Osteoblast (primary cell): Measurements from ENCODE around the gene GRHPR. TPM values are rescaled to one million over a fixed set of nuclear protein-coding genes. Genes with fewer than 3 reads are reported as not detected.
"Not testable (repeated sequence)": the region's sequence is repeated elsewhere in the genome, so short reads cannot be mapped to it uniquely, and the experiment has no call there.

ENCODE experiments used
- DNase-seq: peaks from one replicate; pipeline ENCODE4 v3.0.0; 2011; ENCODE audit warnings: low spot score, mixed read lengths; ENCODE audit not compliant: insufficient read length; ENCODE audit errors: missing footprints
- H2AFZ ChIP-seq: 2 replicates; pipeline ENCODE4 v1.6.0; 2011; ENCODE audit warnings: mild to moderate bottlenecking, low read length
- H3K27ac ChIP-seq: 2 replicates; pipeline ENCODE4 v1.5.1; 2011; ENCODE audit warnings: mild to moderate bottlenecking, low read depth, low read length, moderate library complexity
- H3K27me3 ChIP-seq: 2 replicates; pipeline ENCODE4 v1.6.0; 2012; ENCODE audit warnings: mild to moderate bottlenecking, control low read depth, inconsistent platforms, low read length, moderate library complexity; ENCODE audit not compliant: insufficient read depth
- H3K36me3 ChIP-seq: 2 replicates; pipeline ENCODE4 v1.5.1; 2011; ENCODE audit warnings: mild to moderate bottlenecking, low read length, control low read depth, moderate library complexity; ENCODE audit not compliant: insufficient read depth
- H3K4me1 ChIP-seq: 2 replicates; pipeline ENCODE4 v1.5.1; 2011; ENCODE audit warnings: mild to moderate bottlenecking, low read length, control low read depth, moderate library complexity; ENCODE audit not compliant: insufficient read depth
- H3K4me2 ChIP-seq: 2 replicates; pipeline ENCODE4 v1.6.0; 2011; ENCODE audit warnings: mild to moderate bottlenecking, low read length; ENCODE audit not compliant: insufficient read depth
- H3K4me3 ChIP-seq: fragments of 200-600 bp; sonication (generic); 3 replicates; pipeline ENCODE4 v1.5.1; 2012; ENCODE audit warnings: mild to moderate bottlenecking, low read length, inconsistent platforms; ENCODE audit not compliant: insufficient read depth
- H3K79me2 ChIP-seq: 2 replicates; pipeline ENCODE4 v1.6.0; 2012; ENCODE audit warnings: mild to moderate bottlenecking, low read length, control low read depth, inconsistent platforms; ENCODE audit not compliant: insufficient read depth
- H3K9me3 ChIP-seq: 2 replicates; pipeline ENCODE4 v1.5.1; 2011; ENCODE audit warnings: low read depth, low read length, control low read depth
- H4K20me1 ChIP-seq: 2 replicates; pipeline ENCODE4 v1.6.0; 2012; ENCODE audit warnings: mild to moderate bottlenecking, low read length, control low read depth; ENCODE audit not compliant: insufficient read depth
- total RNA-seq: library from RNA; depleted of rRNA; stranded (reverse); fragments of >200 nt; gene quantifications from 2 replicates; pipeline ENCODE4 v1.2.3, GENCODE V29; 2012
- TF ChIP-seq, protein P1 (sequence below): IDR thresholded peaks from 2 replicates; pipeline ENCODE4 v1.5.1; 2011; ENCODE audit warnings: mild to moderate bottlenecking, low read depth, low read length, moderate library complexity; ENCODE audit errors: extremely low read depth

Gene GRHPR
- total RNA-seq, 1 donor = 165 TPM

DNA sequence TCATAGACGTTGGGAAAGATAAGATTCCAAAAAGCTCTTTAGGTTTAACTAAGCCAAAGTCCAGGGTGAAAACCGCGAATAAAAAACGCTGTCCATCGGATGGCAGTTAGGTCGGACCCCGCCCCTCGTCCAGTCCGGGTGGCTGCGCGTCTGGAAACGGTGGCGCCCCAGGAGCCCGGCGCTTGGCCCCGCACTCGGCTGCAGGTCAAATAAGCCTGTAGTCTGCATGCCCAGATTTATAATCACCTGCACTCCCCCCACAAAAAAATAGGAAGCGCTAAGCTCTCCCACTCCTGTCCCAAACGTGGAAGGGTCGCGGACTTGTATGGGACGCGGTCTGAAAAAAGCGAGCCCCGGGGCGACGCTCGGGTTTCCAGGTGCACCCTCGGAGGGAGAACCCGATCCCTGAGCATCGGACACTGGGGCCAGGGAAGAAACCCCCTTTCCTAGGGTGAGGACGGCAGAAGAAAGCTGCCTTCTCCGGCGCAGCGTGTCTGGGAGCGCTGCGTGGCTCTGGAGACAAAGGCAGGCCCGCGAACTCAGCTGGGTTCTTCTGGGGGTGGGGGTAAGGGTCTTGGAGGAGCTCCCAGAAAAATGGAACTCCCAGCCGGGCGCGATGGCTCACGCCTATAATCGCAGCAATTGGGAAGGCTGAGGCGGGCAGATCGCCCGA, 43.7 kb downstream of the GRHPR start:
- Histone ChIP-seq H2AFZ (peak overlapping the region; percentile 96), H4K20me1 (peaks cover 18% of the 10 kb centered on the region), H3K27ac (peak overlapping the region; percentile 91), H3K4me1 (peaks cover 21% of the 10 kb centered on the region), H3K79me2 (peaks cover 37% of the 10 kb centered on the region), H3K36me3 (no peaks in the 10 kb centered on the region), H3K27me3 (no peaks in the 10 kb centered on the region), H3K9me3 (no peaks in the 10 kb centered on the region), H3K4me3 (peak overlapping the region; percentile 100), H3K4me2 (peak overlapping the region; percentile 83)
- TF ChIP-seq, protein P1, sequence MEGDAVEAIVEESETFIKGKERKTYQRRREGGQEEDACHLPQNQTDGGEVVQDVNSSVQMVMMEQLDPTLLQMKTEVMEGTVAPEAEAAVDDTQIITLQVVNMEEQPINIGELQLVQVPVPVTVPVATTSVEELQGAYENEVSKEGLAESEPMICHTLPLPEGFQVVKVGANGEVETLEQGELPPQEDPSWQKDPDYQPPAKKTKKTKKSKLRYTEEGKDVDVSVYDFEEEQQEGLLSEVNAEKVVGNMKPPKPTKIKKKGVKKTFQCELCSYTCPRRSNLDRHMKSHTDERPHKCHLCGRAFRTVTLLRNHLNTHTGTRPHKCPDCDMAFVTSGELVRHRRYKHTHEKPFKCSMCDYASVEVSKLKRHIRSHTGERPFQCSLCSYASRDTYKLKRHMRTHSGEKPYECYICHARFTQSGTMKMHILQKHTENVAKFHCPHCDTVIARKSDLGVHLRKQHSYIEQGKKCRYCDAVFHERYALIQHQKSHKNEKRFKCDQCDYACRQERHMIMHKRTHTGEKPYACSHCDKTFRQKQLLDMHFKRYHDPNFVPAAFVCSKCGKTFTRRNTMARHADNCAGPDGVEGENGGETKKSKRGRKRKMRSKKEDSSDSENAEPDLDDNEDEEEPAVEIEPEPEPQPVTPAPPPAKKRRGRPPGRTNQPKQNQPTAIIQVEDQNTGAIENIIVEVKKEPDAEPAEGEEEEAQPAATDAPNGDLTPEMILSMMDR = no peak
- DNase-seq = peak; percentile 55

DNA sequence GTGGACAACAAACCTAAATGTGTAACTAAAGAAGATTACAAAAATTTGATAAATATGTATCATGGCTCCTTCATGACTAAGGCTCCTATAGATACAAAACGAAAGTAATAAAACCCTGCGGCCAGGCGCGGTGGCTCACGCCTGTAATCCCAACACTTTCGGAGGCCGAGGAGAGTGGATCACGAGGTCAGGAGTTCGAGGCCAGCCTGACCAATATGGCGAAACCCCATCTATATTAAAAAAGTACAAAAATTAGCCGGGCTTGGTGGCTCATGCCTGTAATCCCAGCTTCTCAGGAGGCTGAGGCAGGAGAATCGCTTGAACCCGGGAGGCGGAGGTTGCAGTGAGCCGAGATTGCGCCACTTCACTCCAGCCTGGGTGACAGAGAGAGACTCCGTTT, 45.0 kb downstream of the GRHPR start:
- not testable (repeated sequence) for H3K27me3 ChIP-seq, DNase-seq, H3K36me3 ChIP-seq, H4K20me1 ChIP-seq, H3K4me3 ChIP-seq, H3K9me3 ChIP-seq, H2AFZ ChIP-seq, H3K4me2 ChIP-seq, H3K27ac ChIP-seq
- Histone ChIP-seq H3K4me1 (peaks cover 26% of the 10 kb centered on the region), H3K79me2 (peaks cover 23% of the 10 kb centered on the region)

DNA sequence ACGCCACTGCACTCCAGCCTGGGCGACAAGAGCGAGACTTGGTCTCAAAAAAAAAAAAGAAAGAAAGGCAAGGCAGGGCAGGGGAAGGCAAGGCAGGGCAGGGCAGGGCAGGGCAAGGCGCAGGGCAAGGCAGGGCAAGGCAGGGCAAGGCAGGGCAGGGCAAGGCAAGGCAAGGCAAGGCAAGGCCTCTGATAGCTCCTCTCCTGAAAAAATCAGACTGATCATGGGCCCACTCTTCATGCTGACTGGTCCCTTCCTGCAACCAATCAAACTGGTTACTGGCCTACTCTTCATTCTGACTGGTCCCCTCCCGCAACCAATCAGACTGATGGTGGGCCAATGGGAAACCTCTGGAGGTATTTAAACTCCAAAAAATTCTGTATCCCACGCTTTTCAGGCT, 46.1 kb downstream of the GRHPR start:
- no peak overlapping the region for H3K4me2 ChIP-seq
- peak; percentile 31 for DNase-seq

DNA sequence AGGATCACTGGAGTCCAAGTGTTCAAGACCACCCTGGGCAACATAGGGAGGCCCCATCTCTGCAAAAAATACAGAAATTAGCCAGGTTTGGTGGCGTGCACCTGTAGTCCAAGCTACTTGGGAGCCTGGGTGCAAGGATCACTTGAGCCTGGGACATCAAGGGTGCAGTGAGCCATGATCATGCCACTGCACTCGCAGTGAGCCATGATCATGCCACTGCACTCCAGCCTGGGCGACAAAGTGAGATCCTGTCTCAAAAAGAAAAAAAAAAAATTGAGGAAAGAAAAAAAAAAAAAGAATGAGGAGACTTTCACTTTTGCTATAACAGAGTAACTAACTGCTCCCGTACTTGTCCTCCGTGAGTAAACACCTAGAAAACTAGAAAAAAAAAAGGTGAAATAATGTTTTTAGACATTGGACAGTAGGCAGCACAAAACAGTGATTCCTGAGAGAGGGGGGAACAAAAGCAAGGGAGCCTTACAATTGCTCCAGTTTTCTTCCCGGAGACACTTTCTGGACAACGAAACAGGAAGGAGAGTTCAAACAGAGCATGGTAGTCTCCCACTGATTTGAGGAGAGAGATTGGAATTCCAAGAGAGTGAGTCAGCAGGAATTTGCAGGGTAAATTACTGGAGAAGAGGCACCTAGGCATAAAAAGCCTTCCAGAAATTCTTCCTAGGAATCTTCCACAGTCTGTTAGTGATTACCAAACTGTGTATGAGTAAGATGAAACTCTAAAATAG, 49.6 kb downstream of the GRHPR start:
- Histone ChIP-seq H3K27ac (peak overlapping the region; percentile 89), H3K9me3 (no peaks in the 10 kb centered on the region), H3K79me2 (no peaks in the 10 kb centered on the region), H3K4me3 (peak overlapping the region; percentile 66), H3K4me1 (peaks cover 10% of the 10 kb centered on the region), H4K20me1 (no peaks in the 10 kb centered on the region), H3K36me3 (no peaks in the 10 kb centered on the region), H2AFZ (peak overlapping the region; percentile 45), H3K27me3 (no peaks in the 10 kb centered on the region), H3K4me2 (peak overlapping the region; percentile 88)
- DNase-seq = peak; percentile 82
- TF ChIP-seq, protein P1 = no peak

More for the DNA sequence above, 46.1 kb downstream of the GRHPR start:
- Histone ChIP-seq H4K20me1 (peaks cover 3% of the 10 kb centered on the region), H3K9me3 (no peaks in the 10 kb centered on the region), H2AFZ (no peak overlapping the region), H3K27ac (no peak overlapping the region), H3K27me3 (no peaks in the 10 kb centered on the region), H3K36me3 (no peaks in the 10 kb centered on the region), H3K4me1 (peaks cover 20% of the 10 kb centered on the region), H3K4me3 (no peak overlapping the region), H3K79me2 (peaks cover 12% of the 10 kb centered on the region)
- TF ChIP-seq, protein P1 = no peak

- not testable (repeated sequence) for H3K27ac ChIP-seq, H3K9me3 ChIP-seq, H3K27me3 ChIP-seq, H3K4me3 ChIP-seq, H3K79me2 ChIP-seq, H3K4me2 ChIP-seq, H3K4me1 ChIP-seq, H4K20me1 ChIP-seq, H3K36me3 ChIP-seq, DNase-seq, H2AFZ ChIP-seq
These were observed 51.5 kb downstream of the GRHPR start for GRCh38 chr9:37473982-37474381.
